GM21526 (cell line): Measurements from ENCODE around the gene DDX52.

ENCODE experiments used
- ATAC-seq: cut with Tn5 transposase; IDR thresholded peaks from one replicate; pipeline ENCODE4 v1.9.1; 2021; ENCODE audit warnings: moderate library complexity; ENCODE audit not compliant: unreplicated experiment, low FRiP score

Gene DDX52

DNA sequence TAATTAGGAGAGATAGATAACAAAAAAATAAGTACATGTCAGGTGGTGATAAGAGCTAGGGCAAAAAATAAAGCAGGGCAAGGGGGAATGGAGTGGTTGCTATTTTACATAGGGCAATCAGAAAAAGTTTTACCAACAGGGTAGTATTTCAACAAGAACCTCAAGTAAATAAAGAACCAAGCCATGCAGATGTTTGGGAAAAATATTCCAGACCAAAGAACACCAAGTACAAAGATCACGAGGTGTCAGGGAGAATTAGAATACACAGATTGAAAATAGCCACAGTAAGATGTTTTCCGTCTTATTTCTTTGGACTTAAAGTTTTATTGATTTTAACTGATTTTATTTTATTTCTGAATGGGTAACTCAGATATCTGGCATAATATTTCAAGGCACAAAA is 45.1 kb downstream of the DDX52 start:
- no peak for ATAC-seq

GRCh38 chr17:37592291-37592690 is 51.0 kb downstream of the DDX52 start:
- no peak for ATAC-seq

DNA sequence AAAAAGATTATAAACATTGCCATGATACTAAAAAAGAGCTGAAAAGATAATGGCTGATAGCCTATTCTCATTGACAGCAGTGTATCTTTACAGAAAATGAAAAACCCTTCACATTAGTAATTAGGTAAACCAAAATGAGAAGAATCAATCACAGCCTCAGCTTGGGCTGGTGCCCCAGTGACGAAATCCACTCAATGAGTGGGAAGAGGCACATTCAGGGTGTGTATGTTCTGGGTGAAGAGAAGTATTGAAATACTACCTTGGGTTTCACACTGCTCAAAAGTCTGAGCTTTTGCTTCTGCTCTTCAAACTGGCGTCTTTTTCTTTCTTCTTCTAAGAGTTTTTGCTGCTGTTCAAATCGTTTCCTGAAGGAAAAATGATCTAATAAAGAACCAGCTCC is 58.2 kb downstream of the DDX52 start:
- no peak for ATAC-seq

- ATAC-seq = no peak
Measured at GRCh38 chr17:37576281-37576680, 67.0 kb downstream of the DDX52 start.

- ATAC-seq = no peak
Measured at GRCh38 chr17:37574427-37574826, 68.8 kb downstream of the DDX52 start.

- no peak for ATAC-seq
Measured at GRCh38 chr17:37571674-37572073, 71.6 kb downstream of the DDX52 start.

GRCh38 chr17:37570527-37571093 is 72.6 kb downstream of the DDX52 start:
- no peak for ATAC-seq

DNA sequence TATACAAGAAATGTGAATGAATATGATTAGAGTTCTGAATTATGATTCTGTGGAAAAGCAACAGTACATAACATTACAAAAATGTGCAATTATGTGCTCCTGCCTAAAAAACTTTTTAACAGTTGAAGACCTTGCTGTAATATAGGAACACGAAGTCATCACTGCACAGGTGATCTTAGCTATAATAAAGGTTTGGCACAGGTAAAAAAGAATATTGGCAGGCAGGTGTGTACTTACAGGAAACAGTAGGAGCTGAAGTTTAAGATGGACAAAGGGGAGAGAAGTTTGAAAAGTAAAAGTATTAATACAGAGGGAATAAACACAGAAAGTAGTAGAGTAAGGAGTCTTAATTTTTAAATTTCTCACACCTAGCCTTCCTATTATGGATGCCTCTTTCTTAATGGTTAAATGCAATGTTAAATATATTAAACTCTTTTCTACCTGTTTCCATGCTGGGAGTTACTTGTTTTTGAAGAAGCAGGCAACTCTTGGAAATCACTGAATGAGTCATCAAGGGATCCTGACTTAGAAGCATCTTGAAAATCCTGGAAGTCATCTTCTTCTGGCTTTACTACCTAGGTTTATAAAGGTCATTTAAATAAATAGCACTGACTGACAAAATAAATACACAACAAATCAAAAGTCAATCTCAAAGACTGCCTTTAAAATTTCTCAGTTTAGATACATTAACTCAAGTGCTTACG is 74.7 kb downstream of the DDX52 start:
- no peak for ATAC-seq

- no peak for ATAC-seq
Measured at GRCh38 chr17:37567538-37567937, 75.7 kb downstream of the DDX52 start.

- no peak for ATAC-seq
Measured at GRCh38 chr17:37567137-37567536, 76.1 kb downstream of the DDX52 start.

DNA sequence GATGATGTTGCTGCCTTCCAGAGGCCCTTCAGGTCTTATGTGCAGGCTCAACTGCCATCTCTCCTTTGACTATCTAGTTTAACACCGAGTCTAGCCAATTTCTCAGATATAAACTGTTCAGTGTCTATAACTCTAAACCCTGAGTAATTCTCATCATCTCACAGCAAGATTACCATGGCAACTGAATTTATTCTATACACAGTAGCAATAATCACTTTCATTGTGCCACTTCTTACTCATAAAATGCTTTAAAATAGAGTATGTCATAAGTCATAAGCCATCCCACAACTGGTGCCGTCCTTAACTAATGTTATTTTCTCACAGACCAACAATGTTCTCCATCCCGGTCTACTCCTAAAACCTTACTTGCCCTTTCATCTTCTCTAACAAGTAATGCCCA is 79.0 kb downstream of the DDX52 start:
- no peak for ATAC-seq

- ATAC-seq = no peak
Measured at GRCh38 chr17:37562016-37562745, 81.1 kb downstream of the DDX52 start.
